Measurements from ENCODE around the gene PLBD2. TPM values are rescaled to one million over a fixed set of nuclear protein-coding genes. Genes with fewer than 3 reads are reported as not detected.

PLBD2 gene
- total and polyA plus RNA-seq, 9 of the 15 experiments (the other 6 are each of a cell fraction or from before 2014, with no cell fraction given) = 2.4 to 37.4 (median 6.0) TPM

DNA sequence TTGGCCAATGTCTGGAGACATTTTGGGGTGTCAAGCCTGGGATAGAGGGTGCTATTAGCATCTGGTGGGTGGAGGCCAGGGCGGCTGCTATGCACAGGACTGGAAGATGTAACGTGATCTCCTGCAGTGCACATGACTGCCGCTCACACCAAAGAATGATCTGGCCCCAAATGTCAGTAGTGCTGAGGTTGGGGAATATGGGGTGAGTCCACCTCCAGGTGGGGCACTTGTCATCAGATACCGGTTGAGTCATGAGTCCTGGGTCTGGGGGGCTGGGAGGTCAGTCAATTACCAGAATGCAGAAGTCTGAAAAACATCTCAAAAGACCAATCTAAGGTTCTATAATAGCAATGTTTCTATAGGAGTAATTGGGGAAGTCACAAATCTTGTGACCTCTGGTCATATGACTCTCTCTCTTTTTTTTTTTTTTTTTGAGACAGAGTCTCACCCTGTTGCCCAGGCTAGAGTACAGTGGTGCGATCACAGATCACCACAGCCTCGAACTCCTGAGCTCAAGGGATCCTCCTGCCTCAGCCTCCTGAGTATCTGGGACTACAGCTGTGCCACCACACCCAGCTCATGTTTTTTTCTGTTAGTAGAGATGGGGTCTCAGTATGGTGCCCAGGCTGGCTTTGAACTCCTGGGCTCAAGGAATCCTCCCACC, 57.8 kb downstream of the PLBD2 start (continued):
- TF ChIP-seq, protein P1, sequence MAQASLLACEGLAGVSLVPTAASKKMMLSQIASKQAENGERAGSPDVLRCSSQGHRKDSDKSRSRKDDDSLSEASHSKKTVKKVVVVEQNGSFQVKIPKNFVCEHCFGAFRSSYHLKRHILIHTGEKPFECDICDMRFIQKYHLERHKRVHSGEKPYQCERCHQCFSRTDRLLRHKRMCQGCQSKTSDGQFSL (CRISPR knock-in tag; IDR thresholded peaks at IDR 0.05) = no peak
- TF ChIP-seq, protein P1 (tag; IDR thresholded peaks at IDR 0.05) = no peak
- TF ChIP-seq ZNF780A (CRISPR knock-in tag; IDR thresholded peaks at IDR 0.05) (no peak), KAT7 (CRISPR knock-in tag; IDR thresholded peaks at IDR 0.05; ENCODE audit: borderline replicate concordance) (no peak), KLF1 (tag; IDR thresholded peaks at IDR 0.05) (no peak), KHSRP (IDR thresholded peaks at IDR 0.05) (no peak), KDM5B (IDR thresholded peaks at IDR 0.05; ENCODE audit: insufficient replicate concordance, low read depth, low read length) (no peak), ZBTB9 (CRISPR knock-in tag; IDR thresholded peaks at IDR 0.05) (no peak), KLF16 (IDR thresholded peaks at IDR 0.05) (no peak), ZNF79 (CRISPR knock-in tag; IDR thresholded peaks at IDR 0.05; ENCODE audit: low read depth) (no peak), BRD4 (IDR thresholded peaks at IDR 0.05) (no peak), ZHX1 (conservative IDR thresholded peaks at IDR 0.05; ENCODE audit: low read length) (no peak), SNRNP70 (optimal IDR thresholded peaks at IDR 0.05; ENCODE audit: low read depth, low read length) (no peak), ZBTB34 (CRISPR knock-in tag; IDR thresholded peaks at IDR 0.05) (no peak), MYNN (IDR thresholded peaks at IDR 0.05) (no peak), MYNN (CRISPR knock-in tag; IDR thresholded peaks at IDR 0.05) (no peak), ZBTB7A (IDR thresholded peaks at IDR 0.05; ENCODE audit: borderline replicate concordance, control insufficient read depth, low read depth, low read length) (peak; percentile 45; the same call in 1 of the 2 replicates), MBD2 (IDR thresholded peaks at IDR 0.05; ENCODE audit: borderline replicate concordance, low read depth) (no peak), HMG20A (CRISPR knock-in tag; conservative IDR thresholded peaks at IDR 0.05) (no peak), HNRNPLL (IDR thresholded peaks at IDR 0.05; ENCODE audit: low read depth, low read length, poor library complexity, severe bottlenecking) (no peak), POLR2A (conservative IDR thresholded peaks at IDR 0.05) (no peak)
- TF ChIP-seq, protein P2, sequence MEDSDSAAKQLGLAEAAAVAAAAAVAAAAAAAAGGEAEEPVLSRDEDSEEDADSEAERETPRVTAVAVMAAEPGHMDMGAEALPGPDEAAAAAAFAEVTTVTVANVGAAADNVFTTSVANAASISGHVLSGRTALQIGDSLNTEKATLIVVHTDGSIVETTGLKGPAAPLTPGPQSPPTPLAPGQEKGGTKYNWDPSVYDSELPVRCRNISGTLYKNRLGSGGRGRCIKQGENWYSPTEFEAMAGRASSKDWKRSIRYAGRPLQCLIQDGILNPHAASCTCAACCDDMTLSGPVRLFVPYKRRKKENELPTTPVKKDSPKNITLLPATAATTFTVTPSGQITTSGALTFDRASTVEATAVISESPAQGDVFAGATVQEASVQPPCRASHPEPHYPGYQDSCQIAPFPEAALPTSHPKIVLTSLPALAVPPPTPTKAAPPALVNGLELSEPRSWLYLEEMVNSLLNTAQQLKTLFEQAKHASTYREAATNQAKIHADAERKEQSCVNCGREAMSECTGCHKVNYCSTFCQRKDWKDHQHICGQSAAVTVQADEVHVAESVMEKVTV (CRISPR knock-in tag; IDR thresholded peaks at IDR 0.05) = no peak

Measured in K562 (cell line).